GM21717 (cell line): ENCODE results near the gene MAPKAPK2.

Source experiments
- ATAC-seq: cut with Tn5 transposase; IDR thresholded peaks from one replicate; pipeline ENCODE4 v1.9.1; 2021; ENCODE audit warnings: mild to moderate bottlenecking, moderate library complexity; ENCODE audit not compliant: unreplicated experiment

The MAPKAPK2 gene

DNA sequence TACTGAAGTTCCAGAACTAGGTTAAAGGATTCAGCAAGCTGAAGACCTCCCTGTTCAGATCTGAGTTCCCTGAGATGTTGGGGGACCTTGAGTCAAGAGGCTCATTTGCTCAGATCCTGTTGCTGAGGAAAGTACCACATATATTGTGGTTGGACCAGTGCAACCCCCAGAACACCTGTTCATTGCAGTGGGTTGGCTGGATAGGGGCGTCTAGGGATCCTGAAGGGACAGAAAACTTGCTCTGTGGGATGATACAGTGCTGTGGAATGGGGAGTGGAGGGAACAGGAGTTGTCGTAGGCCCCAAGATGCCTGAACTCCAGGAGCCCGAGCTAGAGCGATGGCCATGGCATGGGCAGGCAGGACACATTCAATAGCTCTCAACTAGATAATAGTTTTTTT, 24.6 kb upstream of the MAPKAPK2 start:
- ATAC-seq: no peak

GRCh38 chr1:206661161-206661820, 23.4 kb upstream of the MAPKAPK2 start:
- no peak for ATAC-seq

- no peak for ATAC-seq
Observed at GRCh38 chr1:206662396-206663092, 22.2 kb upstream of the MAPKAPK2 start.

DNA sequence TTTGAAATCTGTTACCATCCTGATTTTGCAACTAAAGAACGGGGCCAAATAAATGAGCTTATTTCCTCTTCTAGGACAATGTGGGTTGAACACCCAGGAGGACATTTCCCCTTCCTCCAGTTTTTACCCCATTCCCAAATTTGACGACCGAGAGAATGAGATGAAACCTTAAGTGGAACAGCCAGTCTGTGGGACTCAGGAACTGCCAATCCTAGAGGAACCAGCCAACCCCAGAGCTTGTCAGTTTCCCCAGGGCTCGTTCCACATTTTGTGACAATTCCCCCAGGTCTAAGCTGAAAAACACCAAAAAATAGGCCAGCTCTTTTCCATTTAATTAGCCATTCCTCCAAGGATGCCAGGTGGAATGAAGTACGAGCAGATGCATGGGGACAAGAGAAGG, 21.3 kb upstream of the MAPKAPK2 start:
- no peak for ATAC-seq

DNA sequence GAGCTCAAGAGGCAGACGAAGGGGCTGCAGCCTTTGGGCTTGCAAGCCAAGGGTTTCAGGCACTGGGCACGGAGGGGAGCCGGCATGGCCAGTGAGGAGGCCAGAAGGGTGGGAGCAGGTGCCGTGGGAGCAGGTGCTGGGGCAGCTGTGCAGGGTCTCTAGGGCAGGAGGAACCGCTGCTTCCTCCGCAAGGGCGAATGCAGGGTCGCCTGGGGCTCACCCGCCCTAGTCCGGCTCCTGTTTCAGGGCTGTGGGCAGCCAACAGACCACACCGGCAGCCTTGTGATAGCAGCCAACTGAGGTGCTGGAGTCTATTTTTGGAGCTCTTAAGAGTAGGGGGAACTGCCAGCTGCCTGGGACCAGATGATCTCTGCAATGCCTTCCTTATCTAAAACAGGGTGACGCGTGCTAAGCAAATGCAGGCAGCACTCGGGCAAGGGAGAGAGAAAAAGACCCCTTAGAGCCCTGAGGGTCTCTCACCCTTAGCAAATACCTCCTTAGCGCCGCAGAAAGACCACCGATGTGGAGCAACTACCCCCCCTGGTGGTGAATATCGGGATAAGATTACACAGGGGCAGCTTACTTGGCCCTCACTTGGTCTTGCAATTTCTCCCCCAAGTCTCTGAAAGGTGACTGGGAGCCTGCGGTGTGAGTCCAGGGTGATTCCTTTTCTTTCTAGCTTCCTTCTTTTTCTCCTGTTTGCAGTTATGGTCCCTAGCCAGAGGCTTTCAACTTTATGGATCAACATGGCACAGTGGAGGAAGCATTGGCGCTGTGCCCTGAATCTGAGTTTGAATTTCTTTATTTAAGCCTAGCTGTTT, 20.7 kb upstream of the MAPKAPK2 start:
- ATAC-seq: peak; percentile 62

- ATAC-seq: peak; percentile 14
Observed at GRCh38 chr1:206664740-206665139, 20.0 kb upstream of the MAPKAPK2 start.

DNA sequence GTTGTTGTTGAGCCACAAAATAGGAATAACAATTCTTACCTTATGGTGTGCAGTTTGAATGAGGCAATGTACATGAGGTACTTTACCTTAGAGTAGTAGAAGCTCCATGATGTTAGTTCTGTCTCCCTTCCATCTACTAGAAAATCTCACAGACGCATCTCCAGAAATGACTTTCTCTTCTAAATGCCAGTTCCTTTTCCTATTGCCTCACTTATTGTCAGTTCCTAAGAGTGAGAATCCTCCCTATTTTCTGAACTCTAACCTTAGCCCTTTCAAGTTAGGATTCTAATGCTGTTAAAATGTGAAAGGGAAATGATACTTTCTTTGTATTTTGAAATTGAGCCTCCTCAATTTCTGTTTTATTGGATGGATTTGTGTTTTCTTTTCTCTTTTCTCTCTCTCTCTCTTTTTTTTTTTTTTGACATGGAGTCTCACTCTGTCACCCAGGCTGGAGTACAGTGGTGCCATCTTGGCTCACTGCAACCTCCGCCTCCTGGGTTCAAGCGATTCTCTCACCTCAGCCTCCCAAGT, 18.6 kb upstream of the MAPKAPK2 start:
- no peak for ATAC-seq

DNA sequence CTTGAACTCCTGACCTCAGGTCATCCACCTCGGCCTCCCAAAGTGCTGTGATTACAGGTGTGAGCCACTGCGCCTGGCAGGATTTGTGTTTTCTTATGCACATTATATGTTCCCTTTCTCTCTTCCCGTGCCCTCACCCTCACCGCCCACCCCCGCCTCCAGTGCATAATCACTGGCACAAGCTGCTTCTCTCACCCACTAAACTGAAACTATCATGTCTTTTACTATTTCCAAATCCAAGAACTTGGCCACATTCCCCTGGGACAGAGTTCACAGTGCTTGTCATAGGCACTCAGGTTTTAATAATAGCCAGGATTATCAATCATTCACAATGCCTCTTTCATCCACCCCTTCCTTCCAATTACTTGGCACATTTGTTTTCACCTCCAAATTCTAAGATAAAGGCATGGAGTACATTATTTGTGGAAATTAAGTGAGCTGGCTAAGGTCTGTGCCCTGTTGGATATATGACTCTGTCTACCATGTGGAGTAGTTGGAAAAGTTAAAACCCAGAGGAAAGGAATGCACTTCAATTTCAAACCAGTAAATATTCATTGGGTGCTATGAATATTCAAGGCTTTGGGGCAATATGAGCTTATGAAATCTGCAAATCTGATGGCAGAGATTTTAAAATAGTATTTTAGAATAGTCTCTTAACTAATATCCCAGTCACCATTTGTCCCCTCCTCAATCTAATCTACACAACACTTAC, 17.6 kb upstream of the MAPKAPK2 start:
- no peak for ATAC-seq

DNA sequence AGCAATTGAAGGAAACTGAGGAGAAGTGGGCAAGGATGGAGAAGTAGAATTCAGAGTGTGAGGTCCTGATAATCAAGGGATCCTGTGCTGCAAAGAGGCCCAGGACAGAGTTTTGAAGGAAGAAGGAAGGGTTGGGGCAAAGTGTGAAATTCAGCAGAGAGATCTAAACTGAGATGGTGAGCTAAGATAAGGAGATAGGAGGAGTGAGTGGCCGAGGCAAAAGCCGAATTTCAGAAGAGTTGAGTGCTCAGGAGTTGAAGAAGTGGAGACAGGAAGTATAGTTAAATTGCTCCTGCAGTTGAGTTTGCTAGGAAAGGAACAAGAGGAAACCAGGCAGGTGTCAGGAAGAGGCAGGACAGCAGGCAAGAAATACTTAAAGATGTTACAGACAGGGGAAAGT, 16.4 kb upstream of the MAPKAPK2 start:
- no peak for ATAC-seq

DNA sequence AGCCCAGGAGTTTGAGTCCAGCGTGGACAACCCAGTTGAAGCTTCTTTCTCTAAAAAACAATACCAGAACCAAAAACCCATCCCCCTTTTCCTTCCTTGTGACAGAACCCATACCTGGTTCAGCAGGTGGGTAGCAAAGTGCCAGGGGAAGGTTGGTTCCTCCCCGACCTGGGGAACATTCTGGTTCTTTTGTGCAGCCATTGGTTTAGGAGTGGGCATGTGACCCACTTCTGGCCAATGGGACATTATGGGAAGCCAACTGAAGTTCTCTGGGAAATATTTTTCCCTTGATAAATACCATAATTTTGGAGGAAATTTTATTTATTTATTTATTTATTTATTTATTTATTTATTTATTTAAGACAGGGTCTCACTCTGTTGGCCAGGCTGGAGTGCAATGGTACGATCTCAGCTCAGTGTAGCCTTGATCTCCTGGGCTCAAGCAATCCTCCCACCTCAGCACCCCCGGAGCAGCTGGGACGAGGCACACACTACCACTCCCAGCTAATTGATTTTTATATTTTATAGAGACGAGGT, 15.8 kb upstream of the MAPKAPK2 start:
- no peak for ATAC-seq

DNA sequence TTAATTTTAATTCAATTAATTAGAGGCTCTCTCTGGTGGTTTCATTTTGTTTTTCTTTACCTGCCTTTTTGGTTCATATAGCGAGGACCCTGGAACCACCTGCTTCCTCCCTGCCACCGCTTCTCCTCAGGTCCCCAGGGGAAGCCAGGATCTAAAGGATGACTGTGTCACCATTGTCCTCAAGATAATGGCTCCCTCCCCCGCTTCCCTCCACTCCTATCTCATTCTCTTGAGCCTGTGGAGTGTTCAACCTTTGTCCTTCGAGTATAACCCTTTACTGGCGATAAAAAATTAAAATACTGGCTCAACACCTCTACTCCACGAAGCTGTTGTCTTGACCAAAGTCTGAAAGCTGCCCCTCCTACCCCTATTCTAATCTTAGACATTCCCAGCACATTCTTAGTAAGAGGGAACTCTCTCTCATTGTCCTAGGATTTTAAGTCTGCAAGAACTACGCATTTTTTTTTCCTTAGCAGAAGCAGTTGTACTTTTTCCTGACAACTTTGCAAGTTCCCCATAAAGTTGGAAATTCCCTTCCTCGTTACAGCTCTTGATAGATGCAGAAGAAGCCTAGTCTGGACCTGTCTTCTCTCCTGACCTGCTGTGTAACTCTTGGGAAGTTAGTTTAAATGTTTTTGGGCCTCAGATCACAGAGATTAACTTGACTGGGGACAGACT, 12.6 kb upstream of the MAPKAPK2 start:
- no peak for ATAC-seq

DNA sequence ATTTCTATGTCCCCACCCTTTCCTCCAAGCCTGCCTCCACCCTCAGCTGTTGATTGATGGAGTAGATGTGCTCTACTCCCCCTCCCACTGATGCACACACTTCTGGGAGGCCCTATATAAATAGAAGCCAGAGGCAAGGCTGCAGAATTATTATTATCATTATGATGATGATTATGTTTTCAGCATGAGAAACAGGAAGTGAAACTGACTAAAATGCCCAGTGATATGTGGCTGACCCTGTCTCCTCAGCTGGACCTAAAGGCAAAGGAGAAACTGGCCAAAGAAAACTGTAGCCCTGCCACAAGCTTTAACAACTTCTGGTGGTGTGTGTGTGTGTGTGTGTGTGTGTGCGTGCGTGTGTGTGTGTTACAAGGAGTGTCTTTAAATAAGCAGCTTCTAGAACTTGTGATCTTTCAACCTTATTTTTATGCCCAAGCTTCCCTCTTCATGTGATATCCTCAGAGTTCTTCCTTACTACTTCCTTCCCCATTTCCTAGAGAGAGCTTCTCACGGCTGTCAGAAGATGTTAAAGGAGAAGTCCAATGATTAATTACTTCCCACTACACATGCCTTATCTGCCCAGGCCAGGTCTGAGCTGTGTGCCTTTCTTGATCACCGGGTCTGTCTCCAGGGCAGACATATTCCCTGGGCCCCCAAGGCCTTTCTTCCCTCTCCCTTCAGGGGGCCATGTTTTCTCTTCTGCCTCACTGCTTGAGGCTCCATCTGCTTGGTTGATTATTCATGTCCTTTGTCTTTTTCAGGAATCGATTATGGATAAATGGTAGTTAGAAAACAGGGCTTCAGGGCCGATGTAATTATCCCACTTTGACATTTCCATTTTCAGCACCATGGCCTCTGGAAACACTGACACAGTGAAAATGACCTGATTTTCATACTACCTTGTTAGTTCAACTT, 11.6 kb upstream of the MAPKAPK2 start:
- ATAC-seq: no peak

- no peak for ATAC-seq
Observed at GRCh38 chr1:206674236-206674635, 10.5 kb upstream of the MAPKAPK2 start.

DNA sequence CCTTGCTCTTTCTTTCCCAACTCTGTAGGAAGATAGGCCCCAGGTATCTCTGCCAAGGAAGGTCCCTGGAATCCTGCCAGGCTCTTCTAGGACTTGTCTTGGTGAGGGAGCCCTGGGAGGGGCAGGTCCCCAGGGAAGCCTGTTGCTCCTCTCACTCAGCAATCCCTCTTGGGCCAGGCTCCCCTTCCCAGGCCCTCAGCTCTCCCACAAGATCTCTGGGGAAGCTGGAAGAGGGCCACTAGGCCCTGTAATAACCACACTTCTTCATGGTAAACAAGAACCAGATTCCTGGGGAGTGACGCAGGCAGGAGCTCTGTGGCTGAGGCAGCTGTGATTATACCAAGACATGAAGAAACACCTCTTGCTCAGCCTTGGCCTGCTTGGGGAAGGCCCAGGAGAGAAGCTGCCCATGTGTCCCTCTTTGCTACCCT, 9.9 kb upstream of the MAPKAPK2 start:
- no peak for ATAC-seq

DNA sequence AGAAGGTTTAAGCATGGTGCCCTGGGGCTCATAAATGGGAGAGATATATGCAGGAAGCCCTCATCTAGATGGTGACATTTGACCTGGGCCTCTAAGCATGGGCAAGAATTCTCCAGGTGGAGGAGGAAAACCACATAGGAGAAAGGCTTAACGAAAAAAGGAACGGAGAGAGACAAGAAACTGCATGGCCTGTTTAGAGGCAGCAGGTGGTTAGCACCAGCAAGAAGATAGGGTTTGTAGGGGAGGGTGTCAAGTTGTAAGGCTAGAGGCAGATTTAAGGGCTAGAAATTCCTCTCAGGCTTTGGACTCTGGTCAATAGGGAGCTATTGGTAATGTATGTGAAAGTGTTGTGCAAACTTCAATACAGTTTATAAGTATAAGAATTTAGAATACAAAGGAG, 8.2 kb upstream of the MAPKAPK2 start:
- ATAC-seq: no peak

GRCh38 chr1:206678490-206678889, 6.2 kb upstream of the MAPKAPK2 start:
- no peak for ATAC-seq

DNA sequence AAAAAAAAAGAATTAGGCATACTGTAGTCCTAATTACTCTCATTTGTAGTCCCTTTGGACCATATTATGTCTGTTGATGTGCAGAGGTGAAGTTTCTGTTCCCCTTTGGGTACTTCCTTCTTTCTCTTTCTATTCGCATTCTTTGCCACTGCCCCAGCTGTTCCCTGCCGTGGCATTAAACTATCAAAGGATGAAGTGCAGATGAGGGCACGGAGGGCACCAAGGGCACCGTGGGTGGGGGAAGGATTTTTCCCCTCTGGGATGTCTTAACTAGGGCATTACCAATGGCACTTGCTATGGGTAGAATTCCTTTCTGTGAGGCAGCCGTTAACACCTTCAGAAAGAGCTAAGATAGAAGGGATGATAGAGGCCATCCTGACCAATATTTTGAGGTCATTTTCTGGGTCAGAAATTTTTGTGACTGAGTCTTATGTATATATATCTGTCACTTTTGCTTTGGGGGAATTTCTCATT, 4.9 kb upstream of the MAPKAPK2 start:
- ATAC-seq: peak; percentile 79

- ATAC-seq: peak; percentile 0
Observed at GRCh38 chr1:206680279-206680678, 4.4 kb upstream of the MAPKAPK2 start.

DNA sequence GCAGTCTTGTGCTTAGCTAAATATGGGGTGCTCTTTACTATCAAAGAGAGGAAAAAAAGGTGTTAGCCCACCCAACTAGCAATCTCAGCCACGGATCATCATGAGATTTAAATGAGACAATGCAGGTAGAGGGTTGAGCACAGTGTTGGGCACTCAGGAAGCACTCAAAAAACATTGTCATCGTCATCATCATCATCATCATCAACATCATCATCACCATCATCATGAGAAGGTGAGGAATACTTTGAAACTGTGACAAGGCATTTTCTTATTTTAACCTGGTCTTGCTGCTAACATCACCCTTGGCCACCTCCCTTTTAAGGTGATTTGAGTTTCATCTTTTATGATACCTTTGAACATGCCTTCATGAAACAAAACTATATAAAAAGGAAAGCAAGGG, 3.3 kb upstream of the MAPKAPK2 start:
- ATAC-seq: no peak
